ENCODE results near the gene C1D.

DNA sequence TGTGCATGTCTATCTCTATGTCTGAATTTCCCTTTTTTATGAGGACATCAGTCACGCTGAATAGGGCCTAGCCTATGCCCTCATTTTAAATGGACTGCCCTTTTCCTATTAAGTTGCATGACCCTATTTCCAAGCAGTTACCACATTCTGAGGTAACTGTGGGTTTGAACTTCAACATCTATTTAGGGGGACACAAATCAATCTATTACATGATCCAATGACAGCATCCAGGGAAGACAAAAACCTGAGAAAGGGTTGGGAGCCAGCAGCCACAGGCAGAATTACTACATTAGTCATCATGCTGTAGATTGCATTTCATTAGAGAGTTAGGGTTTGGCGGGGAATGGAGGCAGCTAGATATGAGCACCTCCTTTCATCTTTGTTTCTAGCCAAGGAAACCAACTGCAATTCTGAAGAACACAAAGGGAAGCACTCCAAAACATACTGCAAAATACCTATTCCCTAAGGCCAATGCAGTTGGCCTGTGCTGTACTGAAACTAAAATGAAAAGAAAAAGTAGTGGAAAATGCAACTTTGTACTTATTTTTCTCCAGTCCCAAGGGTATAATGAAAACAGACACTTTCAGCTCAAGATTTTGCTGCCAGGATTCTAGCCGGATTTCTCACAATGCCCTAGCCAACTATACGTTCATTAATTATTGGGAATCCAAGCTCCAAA, 40.4 kb upstream of the C1D start:
- TF ChIP-seq, protein P1, sequence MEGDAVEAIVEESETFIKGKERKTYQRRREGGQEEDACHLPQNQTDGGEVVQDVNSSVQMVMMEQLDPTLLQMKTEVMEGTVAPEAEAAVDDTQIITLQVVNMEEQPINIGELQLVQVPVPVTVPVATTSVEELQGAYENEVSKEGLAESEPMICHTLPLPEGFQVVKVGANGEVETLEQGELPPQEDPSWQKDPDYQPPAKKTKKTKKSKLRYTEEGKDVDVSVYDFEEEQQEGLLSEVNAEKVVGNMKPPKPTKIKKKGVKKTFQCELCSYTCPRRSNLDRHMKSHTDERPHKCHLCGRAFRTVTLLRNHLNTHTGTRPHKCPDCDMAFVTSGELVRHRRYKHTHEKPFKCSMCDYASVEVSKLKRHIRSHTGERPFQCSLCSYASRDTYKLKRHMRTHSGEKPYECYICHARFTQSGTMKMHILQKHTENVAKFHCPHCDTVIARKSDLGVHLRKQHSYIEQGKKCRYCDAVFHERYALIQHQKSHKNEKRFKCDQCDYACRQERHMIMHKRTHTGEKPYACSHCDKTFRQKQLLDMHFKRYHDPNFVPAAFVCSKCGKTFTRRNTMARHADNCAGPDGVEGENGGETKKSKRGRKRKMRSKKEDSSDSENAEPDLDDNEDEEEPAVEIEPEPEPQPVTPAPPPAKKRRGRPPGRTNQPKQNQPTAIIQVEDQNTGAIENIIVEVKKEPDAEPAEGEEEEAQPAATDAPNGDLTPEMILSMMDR (IDR thresholded peaks at IDR 0.05) = no peak
- TF ChIP-seq EZH2 (IDR thresholded peaks at IDR 0.05; ENCODE audit: borderline replicate concordance, insufficient read depth, low read depth, low read length, poor library complexity, severe bottlenecking) = no peak
